Glomerular visceral epithelial cell (primary cell): ENCODE results near the gene HSPG2.
"Not testable (repeated sequence)": the region's sequence is repeated elsewhere in the genome, so short reads cannot be mapped to it uniquely, and the experiment has no call there.

Experiments
- DNase-seq: peaks from one replicate; pipeline ENCODE4 v3.0.0-alpha.2; 2016; ENCODE audit errors: extremely low spot score

Gene HSPG2

DNA sequence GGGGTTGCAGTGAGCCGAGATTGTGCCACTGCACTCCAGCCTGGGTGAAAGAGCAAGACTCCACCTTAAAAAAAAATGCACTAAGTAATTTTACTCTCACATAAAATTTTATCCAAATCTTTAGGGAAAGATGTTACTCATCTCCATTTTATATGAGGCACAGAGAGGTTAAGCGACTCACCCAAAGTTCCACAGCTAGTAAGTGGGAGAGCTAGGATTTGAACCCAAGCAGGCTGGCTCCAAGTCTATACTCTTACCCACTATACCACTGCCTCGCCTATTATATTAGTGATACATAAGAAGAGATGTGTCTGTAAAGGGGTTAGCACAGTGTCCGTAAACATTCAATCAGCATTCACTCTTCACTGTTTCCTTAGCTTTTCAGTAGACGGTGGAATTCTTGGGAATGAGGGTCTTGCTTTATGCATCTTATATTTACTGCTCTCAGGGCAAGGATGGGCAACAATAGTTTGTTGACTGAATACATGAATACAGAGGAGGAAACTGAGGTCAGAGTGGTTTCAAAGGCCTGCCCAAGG lies 109.9 kb downstream of the HSPG2 start:
- DNase-seq, result no peak

DNA sequence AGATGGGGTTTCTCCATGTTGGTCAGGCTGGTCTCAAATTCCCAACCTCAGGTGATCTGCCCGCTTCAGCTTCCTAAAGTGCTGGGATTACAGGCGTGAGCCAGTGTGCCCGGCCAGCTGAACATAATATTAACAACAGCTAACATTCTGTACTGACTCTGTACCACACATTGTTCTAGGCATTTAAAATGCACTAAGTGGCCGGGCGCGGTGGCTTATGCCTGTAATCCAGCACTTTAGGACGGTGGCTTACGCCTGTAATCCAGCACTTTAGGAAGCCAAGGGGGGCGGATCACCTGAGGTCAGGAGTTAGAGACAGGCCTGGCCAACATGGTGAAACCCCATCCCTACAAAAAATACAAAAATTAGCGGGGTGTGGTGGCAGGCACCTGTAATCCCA lies 110.4 kb downstream of the HSPG2 start:
- DNase-seq, result not testable (repeated sequence)

DNA sequence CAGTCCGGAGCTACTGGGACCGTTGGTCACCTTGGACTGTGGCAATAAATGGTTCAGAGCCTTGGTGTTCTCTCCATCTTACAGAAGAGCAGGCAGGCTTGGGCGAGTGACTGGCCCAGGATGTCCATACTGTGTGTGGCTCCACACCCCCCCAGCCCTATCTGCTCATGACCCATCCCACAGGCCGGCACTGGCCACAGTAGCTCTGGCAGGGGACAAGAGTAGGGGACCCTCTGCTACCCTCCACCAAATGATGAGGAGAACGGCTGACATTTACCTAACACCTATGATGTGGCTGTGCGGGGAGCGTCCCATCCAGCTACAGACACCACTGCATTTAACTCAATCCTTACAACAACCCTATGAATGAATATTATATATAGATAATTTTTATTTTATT lies 111.7 kb downstream of the HSPG2 start:
- no peak for DNase-seq

DNA sequence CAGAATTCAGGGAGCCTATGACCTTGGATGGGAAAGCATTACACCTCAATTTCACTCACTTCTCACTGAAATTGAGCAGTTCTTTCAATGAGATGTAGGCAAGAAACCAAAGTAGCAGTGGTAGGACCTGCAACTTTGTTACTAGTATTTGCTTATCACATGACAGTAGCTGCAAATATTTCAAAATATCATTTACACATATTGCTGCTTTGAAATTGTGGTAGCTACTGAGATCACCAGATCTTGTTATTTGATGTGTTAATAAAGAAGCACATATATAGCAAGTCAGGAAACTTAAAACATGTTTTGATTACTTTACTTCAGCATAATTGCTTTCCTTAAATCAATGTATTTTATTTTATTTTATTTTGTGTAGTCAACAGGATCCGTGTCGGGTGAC lies 112.2 kb downstream of the HSPG2 start:
- DNase-seq, result no peak

DNA sequence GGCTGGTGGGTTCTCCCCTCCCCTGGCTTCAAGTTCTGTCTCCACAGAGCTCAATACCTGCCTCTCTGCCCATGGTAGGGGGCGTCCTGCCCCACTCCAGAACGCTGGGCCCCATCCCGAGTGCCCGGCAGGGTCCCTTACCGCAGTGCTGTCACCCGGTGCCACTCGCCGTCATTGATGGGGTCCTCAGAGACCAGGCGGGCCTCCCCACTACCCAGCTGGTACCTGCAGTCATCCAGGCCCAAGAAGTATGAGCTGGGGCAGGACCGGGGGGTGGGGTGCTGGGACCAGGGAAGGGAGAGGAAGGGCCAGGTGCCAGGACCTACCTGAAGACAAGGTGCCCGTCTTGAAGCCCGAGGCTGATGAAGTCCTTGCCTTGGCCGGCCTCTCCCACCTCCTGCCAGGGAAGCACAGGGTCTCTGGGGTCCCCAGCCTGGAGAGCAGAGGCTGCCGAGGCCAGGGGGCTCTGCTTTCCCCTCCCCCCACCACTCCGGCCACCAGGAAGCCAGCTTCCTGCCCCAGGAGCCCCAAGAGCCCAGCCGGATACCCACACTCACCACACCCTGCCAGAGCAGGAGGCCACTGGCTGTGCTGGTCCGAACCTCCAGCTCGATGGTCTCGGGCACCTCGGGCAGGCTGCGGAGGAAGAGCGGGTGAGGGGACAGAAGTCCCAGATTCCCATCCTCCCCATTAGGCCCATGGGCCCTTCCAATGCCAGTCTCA lies 113.0 kb downstream of the HSPG2 start:
- no peak for DNase-seq

DNA sequence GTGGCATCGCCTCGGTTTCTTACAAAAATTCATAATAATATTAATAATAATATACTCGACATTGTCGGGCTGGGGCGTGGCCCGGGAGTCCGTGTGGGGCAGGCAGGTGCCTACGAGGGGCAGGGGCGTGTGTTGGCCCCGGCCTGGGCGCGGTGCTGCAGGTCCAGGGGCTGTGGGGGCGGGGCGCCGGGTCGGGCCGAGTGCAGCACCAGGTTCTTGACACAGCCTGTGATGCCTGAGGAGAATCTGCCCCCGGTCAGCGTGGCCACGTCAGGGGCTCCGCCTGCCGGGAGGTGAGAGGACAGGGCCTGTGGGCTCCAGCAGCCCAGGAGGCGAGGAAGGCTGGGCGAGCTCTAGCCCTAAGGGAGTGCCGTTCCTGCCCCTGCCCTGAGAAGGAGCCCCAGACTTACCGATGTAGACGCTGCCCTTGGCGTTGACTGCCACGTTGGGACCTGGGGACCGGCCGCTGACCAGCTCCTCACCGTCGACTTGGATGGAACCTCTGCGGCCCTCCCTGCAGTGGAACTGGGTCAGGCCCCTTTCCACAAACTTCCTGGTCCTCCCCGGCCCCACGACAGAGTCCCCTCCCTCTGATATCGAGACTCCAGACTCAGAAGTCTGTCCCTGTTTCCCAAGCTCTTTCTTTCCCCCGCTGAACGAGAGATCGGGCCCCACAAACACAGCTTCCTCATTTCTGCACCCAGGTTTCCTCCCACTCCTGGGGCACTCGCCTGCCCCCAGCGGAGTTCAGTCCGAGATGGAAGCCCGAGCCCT lies 113.7 kb downstream of the HSPG2 start:
- DNase-seq, result no peak

DNA sequence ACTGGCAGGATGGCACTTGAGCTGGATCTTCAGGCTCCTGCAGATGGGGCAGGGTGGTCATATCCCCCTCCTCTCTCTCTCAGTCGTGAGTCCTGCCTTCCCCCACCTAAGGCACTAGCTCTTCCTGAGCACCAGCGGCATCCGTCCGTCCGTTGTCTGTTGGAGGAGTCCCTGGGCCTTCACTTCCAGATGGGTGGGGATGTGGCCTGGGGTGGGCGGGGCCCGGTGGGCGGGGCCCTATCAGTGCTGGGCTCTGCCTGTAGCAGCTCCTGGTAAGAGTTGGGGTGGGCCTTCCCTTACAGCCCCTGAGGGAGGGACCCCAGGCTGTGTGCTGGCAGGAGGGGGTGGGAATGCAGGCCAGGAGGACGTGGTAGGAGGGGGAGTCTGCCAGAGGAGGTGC lies 114.8 kb downstream of the HSPG2 start:
- no peak for DNase-seq

DNA sequence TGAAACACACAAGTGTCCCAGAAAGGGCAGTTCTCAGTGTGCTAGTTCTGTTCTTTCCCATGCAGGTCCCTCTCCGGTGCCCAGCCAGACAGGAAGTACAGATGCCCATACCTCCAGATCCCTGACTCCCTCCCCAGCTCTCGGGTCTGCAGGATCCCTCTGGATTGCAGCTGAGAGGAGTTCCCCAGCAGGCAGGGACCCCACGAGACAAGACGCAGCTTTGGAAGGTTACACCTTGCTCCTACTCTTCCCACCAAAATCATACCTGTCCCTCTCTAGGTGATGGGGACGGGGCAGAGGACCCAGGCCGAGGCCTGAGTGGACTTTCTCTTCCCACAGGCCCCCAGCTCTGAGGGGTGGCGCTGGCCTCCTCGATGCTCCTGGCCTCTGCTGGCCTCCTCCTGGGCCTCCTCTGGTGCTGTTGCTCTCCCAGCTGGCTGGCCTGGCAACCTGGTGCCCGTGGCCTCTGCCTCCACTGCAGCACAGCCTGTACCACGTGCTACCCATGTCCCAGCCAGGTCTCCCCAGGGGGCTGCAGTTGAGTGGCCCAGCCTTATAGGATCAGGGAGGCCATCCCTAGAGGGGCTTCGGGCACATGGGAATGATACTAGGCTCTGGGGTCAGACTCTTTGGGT lies 115.6 kb downstream of the HSPG2 start:
- DNase-seq, result no peak

DNA sequence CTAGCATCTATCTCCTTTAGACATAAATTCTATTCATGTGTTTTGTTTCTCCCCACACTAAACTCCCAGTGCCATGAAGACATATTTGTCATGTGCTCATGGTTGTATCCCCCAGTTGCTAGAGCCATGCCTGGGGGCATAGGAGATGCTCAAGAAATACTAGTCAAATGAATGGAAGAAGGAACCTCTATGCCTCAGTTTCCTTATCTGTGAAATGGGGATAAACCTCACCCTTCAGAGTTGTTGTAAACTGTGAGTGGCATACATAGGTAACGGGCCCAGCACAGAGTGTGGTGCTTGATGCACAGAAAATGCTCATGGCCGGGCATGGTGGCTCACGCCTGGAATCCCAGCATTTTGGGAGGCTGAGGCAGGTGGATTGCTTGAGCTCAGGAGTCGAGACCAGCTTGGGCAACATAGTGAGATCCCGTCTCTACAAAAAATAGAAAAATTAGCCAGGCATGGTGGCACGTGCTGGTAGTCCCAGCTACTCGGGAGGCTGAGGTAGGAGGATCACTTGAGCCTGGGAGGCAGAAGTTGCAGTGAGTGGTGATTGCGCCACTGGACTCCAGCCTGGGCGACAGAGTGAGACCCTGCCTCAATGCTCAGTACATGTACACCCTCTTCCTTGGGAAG lies 116.4 kb downstream of the HSPG2 start:
- DNase-seq, result no peak

DNA sequence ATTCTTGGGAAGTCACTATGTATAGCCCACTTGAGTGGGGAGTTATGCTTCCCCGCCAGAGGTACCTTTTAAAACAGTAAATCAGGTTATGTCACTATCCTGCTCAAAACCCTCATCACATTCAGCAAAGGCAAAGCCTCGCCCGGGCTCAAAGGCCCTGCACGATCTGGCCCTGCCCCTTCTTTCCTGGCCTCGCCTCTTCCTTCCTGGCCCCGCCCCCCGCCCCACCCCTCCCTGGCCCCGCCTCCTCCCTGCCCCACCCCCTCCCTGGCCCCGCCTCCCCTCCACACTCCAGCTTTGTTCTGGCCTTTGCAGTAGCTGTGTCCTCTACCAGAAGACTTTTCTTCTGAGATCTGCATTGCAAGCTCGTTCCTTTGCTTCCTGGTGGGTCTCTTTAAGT lies 118.5 kb downstream of the HSPG2 start:
- peak; percentile 37 for DNase-seq

DNA sequence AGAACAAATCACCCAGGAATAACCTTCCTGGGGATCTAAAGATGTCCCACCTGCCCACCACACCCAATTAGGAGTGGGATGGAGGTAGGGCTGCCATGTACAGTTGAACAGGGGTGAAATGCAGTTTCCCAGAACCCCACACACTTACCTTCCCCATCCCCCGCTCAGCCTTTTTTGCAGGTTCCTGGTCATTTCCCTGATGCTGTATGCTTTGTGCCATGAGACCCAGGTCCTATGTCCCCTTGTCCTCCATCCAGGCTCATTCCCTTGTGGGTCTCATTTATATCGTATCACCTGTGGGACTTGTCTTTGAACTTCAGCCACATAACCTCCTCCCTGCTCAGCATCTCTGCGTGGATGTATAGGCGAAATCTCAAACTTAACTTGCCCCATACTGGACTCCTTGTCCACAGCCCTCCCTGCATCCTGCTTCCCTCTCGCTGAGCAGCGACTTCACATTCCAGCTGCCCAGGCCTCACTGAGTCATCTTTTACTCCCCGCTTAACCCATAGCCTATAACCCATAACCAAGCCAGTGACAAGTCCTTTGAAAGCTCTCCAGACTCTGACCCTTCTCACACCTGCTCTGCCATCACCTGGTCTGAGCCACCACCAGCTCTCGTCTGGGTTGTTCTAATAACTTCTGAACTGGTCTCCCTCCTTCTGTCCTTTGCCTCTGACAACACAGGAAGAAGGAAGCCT lies 120.4 kb downstream of the HSPG2 start:
- peak; percentile 77 for DNase-seq

DNA sequence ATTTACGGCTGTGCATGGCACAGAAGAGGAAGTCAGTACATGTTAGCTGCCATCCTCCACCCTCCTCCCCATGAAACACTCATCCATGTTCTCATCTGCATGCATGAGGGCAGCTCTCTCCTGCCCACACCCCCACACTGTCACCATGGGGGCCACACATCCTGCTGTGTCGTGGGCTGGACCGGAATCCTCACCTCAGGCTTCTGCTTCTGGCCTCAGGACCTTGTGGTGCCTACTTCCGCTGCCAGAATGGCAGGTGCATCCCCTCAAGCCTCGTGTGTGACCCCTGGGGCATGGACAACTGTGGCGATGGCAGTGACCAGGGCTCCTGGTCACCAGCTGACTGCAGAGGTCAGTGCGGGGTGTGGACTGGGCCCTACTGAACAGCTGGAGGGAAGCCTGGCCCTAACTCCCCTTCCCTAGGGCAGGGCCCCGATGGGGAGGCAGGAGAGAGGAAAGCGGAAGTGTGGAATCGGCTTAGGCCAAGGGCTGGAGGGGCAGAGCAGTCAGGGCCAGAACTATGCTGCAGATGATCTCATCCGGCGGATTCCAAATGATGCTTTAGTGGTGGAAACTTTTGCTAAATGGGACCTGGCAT lies 121.3 kb downstream of the HSPG2 start:
- DNase-seq, result no peak

DNA sequence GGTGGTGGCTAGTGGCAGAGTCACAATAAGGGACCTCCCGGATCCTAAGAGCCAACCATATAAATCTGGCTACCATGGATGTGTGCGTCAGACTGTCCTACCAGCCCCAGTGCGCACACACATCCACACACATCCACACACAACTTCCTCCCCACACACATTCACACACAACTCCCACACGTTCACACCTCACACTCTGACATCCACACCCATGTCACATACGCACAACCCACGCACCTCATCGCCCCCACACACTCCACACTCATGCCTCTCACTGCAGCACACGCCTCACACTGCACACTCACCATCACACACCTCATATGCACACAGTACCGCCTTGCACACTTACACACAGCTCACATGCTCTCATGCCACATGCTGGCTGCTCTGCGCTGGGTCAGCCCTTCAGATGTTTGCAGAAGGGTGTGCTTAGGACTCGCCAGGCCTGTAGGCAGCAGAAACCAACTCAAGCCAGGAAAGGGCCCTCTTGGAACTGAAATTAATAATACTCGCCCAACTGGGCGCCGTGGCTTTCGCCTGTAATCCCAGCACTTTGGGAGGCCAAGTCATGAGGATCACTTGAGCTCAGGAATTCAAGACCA lies 122.0 kb downstream of the HSPG2 start:
- DNase-seq, result no peak

DNA sequence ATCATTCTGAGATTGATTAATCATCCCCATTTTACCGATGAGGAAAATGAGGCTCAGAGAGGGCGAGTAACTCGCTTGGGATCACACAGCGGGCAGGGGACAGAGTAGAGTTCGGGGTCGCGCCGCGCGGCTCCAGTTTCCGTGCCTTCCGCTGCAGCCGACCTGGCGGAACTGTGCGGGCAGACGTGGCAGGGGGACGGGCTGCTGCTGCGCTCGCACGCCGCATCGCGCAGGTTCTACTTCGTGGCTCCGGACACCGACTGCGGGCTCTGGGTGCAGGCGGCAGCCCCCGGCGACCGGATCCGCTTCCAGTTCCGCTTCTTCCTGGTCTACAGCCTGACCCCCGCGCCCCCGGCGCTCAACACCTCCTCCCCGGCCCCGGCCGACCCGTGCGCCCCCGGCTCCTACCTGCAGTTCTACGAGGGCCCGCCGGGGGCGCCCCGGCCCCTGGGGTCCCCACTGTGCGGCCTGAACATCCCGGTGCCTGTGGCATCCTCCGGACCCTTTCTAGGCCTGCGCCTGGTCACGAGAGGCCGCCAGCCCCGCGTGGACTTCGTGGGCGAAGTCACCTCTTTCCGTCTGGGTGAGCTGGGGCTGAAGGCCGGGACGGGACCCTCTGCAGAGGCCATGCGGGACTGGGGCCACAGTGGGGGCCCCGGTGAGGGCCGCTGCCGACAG lies 122.7 kb downstream of the HSPG2 start:
- DNase-seq, result no peak

DNA sequence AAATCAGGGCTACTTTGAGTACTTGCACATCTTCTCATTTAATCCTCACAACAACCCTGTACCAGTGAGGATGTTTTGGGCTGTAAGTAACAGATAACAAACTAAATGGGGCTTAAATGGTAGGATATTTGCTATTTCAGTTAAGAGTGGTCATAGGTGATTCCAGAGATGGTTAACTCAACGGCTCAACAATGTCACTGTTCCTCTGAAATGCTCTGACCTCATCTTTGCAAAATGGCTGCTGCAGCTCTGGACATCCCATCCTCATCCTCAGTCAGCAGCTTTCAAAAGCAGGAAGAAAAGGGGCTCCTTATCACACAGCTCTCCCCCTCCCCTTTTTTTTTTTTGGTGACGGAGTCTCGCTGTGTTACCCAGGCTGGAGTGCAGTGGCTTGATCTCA lies 123.6 kb downstream of the HSPG2 start:
- no peak for DNase-seq

DNA sequence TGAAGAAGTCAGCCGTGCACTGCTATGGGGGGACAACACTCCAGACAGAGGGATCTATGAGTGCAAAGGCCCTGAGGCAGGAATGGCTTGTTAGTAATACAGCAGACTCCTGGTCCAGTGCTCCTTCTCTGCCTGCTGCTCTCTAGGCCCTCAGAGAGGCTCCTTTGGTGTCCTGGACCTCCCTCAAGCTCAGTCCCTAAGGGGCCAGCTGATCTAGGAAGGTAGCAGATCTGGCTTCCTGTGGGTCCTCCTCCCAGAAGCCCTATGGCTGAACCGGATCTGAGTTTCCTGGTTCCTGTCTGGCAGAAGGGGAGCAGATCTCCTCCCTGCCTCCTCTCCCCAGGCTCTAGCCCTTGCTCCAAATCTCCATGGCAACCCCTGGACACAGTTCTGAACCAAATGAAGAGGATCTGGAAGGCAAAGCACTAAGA lies 125.2 kb downstream of the HSPG2 start, which contains the start of gene LDLRAD2:
Gene LDLRAD2 (plus strand): TSS at position 391 of the 431 bp plus-strand sequence. CDS start 187 bp downstream, outside the sequence.
- no peak for DNase-seq

DNA sequence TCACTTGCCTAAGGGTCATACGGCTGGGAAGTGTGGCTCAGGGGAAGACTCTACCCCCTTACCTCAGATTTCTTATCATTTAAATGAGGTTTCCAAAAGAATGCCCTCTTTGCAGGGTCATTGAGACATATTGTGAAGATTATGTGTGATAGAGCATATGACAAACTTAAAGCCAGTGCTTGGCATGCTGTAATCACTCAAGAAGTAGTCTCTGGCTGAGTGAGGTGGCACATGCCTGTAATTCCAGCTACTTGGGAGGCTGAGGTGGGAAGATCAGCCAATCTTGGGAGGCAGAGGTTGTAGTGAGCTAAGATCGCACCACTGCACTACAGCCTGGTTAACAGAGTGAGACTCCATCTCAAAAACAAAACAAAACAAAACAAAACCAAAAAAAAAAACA lies 132.6 kb downstream of the HSPG2 start:
- DNase-seq, result no peak

DNA sequence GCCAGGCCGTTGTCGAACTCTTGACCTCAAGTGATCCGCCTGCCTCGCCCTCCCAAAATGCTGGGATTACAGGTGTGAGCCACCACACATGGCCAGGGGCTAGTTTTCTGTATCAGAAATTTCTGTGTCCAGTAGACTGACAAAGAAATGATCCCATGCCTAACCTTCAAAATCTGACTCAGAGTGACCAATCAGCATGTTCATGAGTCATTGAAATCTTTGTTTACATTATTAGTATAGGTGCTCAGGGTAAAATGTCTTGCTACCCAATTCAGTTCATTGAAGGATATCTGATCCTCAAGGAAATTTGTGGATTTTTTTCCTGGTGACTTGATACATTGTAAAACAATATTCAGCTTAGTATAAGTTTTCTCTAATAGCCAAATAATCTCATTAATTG lies 136.0 kb downstream of the HSPG2 start:
- peak; percentile 18 for DNase-seq

DNA sequence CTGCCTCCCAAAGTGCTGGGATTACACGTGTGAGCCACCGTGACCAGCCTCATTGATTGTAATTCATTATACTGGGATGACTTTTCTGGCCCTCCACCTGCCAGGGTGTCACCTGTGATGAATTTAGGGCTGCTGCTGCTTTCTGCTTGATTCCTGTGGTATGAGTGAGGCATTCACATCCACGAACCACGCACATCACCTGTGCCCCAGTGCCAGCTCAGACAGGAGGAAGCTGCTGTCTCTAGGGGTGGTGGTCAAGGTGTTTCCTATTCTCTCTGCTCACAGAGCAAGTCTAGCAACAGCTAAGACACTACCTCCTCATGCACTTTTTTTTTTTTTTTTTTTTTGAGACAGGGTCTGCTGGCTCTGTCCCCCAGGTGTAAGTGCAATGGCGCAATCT lies 137.4 kb downstream of the HSPG2 start:
- DNase-seq, result no peak

DNA sequence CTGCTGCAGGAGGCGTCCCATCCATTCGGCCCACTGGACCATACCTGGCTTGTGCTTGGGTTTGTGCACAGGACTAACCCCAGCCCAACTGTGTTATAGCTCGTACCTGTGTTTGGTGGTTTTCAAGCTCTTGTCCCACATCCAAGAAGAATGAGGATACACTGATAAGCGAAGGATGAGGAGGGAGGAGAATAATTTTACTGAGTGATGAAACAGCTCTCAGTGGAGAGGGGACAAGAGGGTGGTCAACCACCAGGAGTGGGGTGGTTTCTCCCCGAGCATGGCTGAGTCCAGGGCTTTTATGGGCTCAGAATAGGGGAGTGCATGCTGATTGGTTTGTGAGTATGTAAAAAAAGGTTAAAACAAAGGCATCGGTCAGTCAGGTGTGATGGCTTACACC lies 142.0 kb downstream of the HSPG2 start:
- DNase-seq, result no peak
